Aortic smooth muscle cell (primary cell): ENCODE data around the gene GPC4. TPM values are rescaled to one million over a fixed set of nuclear protein-coding genes. Genes with fewer than 3 reads are reported as not detected.

Experiments
- total RNA-seq: library from RNA; depleted of rRNA; stranded (reverse); fragments of >200 nt; gene quantifications from 2 replicates; pipeline ENCODE4 v1.2.3, GENCODE V29; 2014

Gene GPC4
- 0.53 and 1.1 TPM in 2 replicates for total RNA-seq

DNA sequence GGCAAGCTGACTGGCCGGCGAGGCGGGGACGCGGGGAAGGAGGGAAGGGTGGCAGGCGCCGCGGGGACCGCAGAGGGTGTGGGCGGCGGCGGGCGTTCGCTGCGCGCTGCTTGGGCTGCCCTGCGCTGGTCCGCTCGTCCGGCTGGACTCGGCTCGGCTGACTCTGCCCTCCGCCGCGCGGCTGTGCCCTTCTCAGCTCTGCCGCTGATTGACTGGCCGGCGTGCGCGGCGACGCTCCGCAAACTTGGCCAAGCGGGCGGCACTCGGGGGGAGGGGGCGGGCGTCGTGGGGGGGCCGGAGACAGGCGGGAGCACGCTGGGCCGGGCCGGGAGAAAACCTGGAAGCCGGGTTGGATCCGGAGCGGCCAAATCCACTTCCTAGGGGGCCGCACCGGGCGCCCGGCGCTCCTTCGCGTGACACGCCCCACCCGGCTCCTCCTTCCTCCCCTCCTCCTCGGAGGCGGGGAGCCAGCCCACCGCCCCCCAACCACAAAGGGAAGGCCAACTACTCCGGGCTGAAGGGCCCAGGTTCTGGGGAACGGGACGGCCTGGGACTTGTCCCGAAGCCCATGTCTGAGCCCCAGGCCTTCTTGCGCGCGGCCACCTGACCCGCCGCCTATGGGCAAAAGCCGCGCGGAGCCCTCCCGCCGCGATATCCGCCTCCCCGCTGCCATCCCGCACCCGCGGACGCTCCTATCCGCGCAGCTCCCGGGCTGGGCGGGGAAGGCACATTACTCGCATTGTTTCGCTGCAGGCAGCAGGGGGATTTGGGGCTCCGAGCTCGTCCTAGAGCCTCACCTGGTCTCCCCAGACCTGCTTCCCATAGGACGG is at the start of gene GPC4:
TSS of gene GPC4 (minus strand) at position 214 of the 830 bp plus-strand sequence. CDS start 524 bp downstream, outside the sequence.

Other genes starting within 250 kb of the GPC4 start
- gene TFDP3, start 197.1 kb downstream of the GPC4 start, total RNA-seq, result not detected in 2 replicates